Endothelial cell of umbilical vein (primary cell): ENCODE measurements around the gene AFDN. TPM values are rescaled to one million over a fixed set of nuclear protein-coding genes. Genes with fewer than 3 reads are reported as not detected.
A peak's percentile ranks its signal among the peaks of the same experiment; 100 is the strongest.

Experiments used
- BruUV-seq: library from RNA; stranded (reverse); fragments of 400-500 nt; replicated peaks from 2 replicates; lab custom pipeline; 2021; lab: Mats Ljungman, UMichigan
- CTCF ChIA-PET: fragments of 300-600, 350-600 bp; sonication (Branson Sonifier 250); formaldehyde crosslinking; loops from one replicate; lab custom pipeline; 2021; ENCODE audit warnings: antibody characterized with exemption, inconsistent platforms; lab: Charles Lee
- POLR2A ChIA-PET: fragments of 300-600, 350-600 bp; sonication (Branson Sonifier 250); formaldehyde crosslinking; loops from one replicate; lab custom pipeline; 2021; ENCODE audit warnings: antibody characterized with exemption, inconsistent platforms; lab: Charles Lee
- DNase-seq: peaks from one replicate; pipeline ENCODE4 v3.0.0-alpha.2; 2011; ENCODE audit warnings: low read depth, low spot score
- FAIRE-seq: peaks from 2 replicates; lab custom pipeline; 2011; peaks lifted over from hg19 to GRCh38; lab: Jason Lieb, UNC
- H2AFZ ChIP-seq: 2 replicates; pipeline ENCODE4 v1.6.0; 2012; ENCODE audit warnings: low read depth, low read length, control low read depth, inconsistent platforms
- H3K27ac ChIP-seq: 2 replicates; pipeline ENCODE4 v1.5.1; 2011; ENCODE audit warnings: low read depth, mild to moderate bottlenecking, control low read depth, low read length, moderate library complexity; ENCODE audit not compliant: insufficient read depth
- H3K27me3 ChIP-seq, 2 experiments: 2 replicates each; pipeline versions ENCODE4 v1.6.0 to v1.6.1; 2011; ENCODE audit warnings: low read length in 2 of 2, mixed read lengths in 1 of 2; ENCODE audit not compliant: control insufficient read depth in 2 of 2, insufficient read depth in 2 of 2
- H3K36me3 ChIP-seq, 2 experiments: 2 replicates in 1 of 2; 3 replicates in 1 of 2; pipeline ENCODE4 v1.5.1; 2011; ENCODE audit warnings: low read length in 2 of 2, mild to moderate bottlenecking in 1 of 2, moderate library complexity in 1 of 2; ENCODE audit not compliant: control insufficient read depth in 2 of 2, insufficient read depth in 2 of 2; ENCODE audit errors: extremely low read depth in 1 of 2
- H3K4me1 ChIP-seq: 3 replicates; pipeline ENCODE4 v1.5.1; 2011; ENCODE audit warnings: mild to moderate bottlenecking, low read length; ENCODE audit not compliant: control insufficient read depth, insufficient read depth; ENCODE audit errors: extremely low read depth
- H3K4me2 ChIP-seq: 2 replicates; pipeline ENCODE4 v1.6.1; 2011; ENCODE audit warnings: low read length, control low read depth, mixed read lengths; ENCODE audit not compliant: insufficient read depth
- H3K4me3 ChIP-seq, 3 experiments: fragments of 200-600 bp in 1 of 3; sonication (generic), shearing (Covaris generic) in 1 of 3; replicated peaks in 1 of 3; 2 replicates each; pipeline ENCODE4 v1.5.1; 2011 to 2016; ENCODE audit warnings: control low read depth in 3 of 3, low read length in 3 of 3, mild to moderate bottlenecking in 2 of 3, inconsistent platforms in 1 of 3, low read depth in 1 of 3, moderate library complexity in 1 of 3; ENCODE audit not compliant: insufficient read depth in 1 of 3
- H3K79me2 ChIP-seq: 2 replicates; pipeline ENCODE4 v1.6.0; 2012; ENCODE audit warnings: low read length, inconsistent platforms; ENCODE audit not compliant: control insufficient read depth, insufficient read depth
- H3K9ac ChIP-seq: replicated peaks from 2 replicates; pipeline ENCODE3; 2011; ENCODE audit warnings: low read length, control low read depth; ENCODE audit not compliant: insufficient read depth; ENCODE audit errors: extremely low read depth
- H3K9me1 ChIP-seq: replicated peaks from 3 replicates; pipeline ENCODE4 v1.6.0; 2011; ENCODE audit warnings: mild to moderate bottlenecking, low read length; ENCODE audit not compliant: control insufficient read depth, insufficient read depth; ENCODE audit errors: extremely low read depth
- H3K9me3 ChIP-seq: replicated peaks from 2 replicates; pipeline ENCODE4 v1.5.1; 2012; ENCODE audit warnings: low read length, inconsistent platforms; ENCODE audit not compliant: control insufficient read depth, insufficient read depth
- H4K20me1 ChIP-seq: replicated peaks from 2 replicates; pipeline ENCODE3; 2011; ENCODE audit warnings: mild to moderate bottlenecking, low read length; ENCODE audit not compliant: control insufficient read depth, insufficient read depth; ENCODE audit errors: extremely low read depth
- CTCF ChIP-seq, 2 donors: IDR thresholded peaks; 1 replicate in 1 of 2; 2 replicates in 1 of 2; pipeline ENCODE4 v1.5.1; 2011; ENCODE audit warnings: low read length in 2 of 2, mild to moderate bottlenecking in 2 of 2, moderate library complexity in 2 of 2, control low read depth in 1 of 2, inconsistent platforms in 1 of 2, low read depth in 1 of 2; ENCODE audit not compliant: insufficient read depth in 1 of 2; ENCODE audit errors: extremely low read depth in 1 of 2
- EZH2 ChIP-seq: IDR thresholded peaks from 2 replicates; pipeline ENCODE4 v1.6.1; 2012; ENCODE audit warnings: borderline replicate concordance, low read depth, mild to moderate bottlenecking, moderate library complexity, low read length, inconsistent platforms; ENCODE audit not compliant: severe bottlenecking
- FOS ChIP-seq: IDR thresholded peaks from 2 replicates; pipeline ENCODE4 v1.6.1; 2011; ENCODE audit warnings: mild to moderate bottlenecking, low read length, moderate library complexity, borderline replicate concordance; ENCODE audit not compliant: insufficient read depth
- GATA2 ChIP-seq: IDR thresholded peaks from 2 replicates; pipeline ENCODE4 v1.7.0; 2011; ENCODE audit warnings: low read depth, mild to moderate bottlenecking, moderate library complexity, mixed read lengths, low read length; ENCODE audit not compliant: insufficient read length, insufficient read depth
- JUN ChIP-seq: IDR thresholded peaks from 2 replicates; pipeline ENCODE4 v1.6.1; 2011; ENCODE audit warnings: borderline replicate concordance, low read depth; ENCODE audit not compliant: insufficient read length, insufficient read depth
- MAX ChIP-seq: IDR thresholded peaks from 2 replicates; pipeline ENCODE4 v1.6.1; 2011; ENCODE audit not compliant: insufficient read depth, insufficient read length
- MYC ChIP-seq: IDR thresholded peaks from one replicate; pipeline ENCODE4 v1.6.1; 2011; ENCODE audit warnings: mild to moderate bottlenecking, low read depth, low read length
- POLR2A ChIP-seq: IDR thresholded peaks from 2 replicates; pipeline ENCODE4 v1.6.1; 2012; ENCODE audit warnings: low read depth, mild to moderate bottlenecking, control low read depth, low read length
- POLR2AphosphoS5 ChIP-seq: IDR thresholded peaks from 2 replicates; pipeline ENCODE4 v1.6.1; 2012; ENCODE audit warnings: low read depth, mild to moderate bottlenecking, control low read depth, low read length, moderate library complexity; ENCODE audit not compliant: insufficient read depth
- dilution Hi-C: fragments of 300-500 bp; cut with MboI; formaldehyde crosslinking; loops from one replicate; pipeline ENCODE4 v1.15.0; 2019; ENCODE audit warnings: low sequenced_read_pairs; ENCODE audit not compliant: extremely low pct_ligation_motif_present
- intact Hi-C: fragments of 100-400 bp; cut with micrococcal nuclease; formaldehyde crosslinking; loops from one replicate; pipeline ENCODE4 v1.10.0; 2022
- polyA plus RNA-seq, 4 experiments: library from polyadenylated mRNA; depleted of rRNA in 3 of 4; stranded (reverse) in 3 of 4; unstranded in 1 of 4; fragments of >200 nt; gene quantifications; 2 replicates each; pipeline versions ENCODE4 v1.2.1 to v1.2.3, GENCODE V29; 2011 to 2012; ENCODE audit warnings: missing spikeins in 1 of 4
- total RNA-seq: library from RNA; stranded (reverse); gene quantifications from 2 replicates; pipeline ENCODE4 v1.2.3, GENCODE V29; 2021

The AFDN gene
- total and polyA plus RNA-seq, 2 donors (not counting 3 experiments of a cell fraction or from before 2014, with no cell fraction given), result 31.0 to 134 TPM

GRCh38 chr6:167921831-167922230 lies 95.1 kb downstream of the AFDN start:
- Histone ChIP-seq H3K4me3 (no peak overlapping the region), H3K36me3 (peaks cover 14 to 20% of the 10 kb centered on the region in 2 experiments), H3K9me3 (no peaks in the 10 kb centered on the region), H3K9ac (no peak overlapping the region), H3K27me3 (no peaks in the 10 kb centered on the region), H3K9me1 (no peaks in the 10 kb centered on the region), H2AFZ (no peak overlapping the region), H3K27ac (no peak overlapping the region), H3K79me2 (no peaks in the 10 kb centered on the region), H3K4me2 (no peak overlapping the region), H3K4me1 (no peaks in the 10 kb centered on the region), H4K20me1 (no peaks in the 10 kb centered on the region)
- FAIRE-seq (peak; percentile 54), DNase-seq (no peak)
- intact Hi-C loops, result no loop called here
- POLR2A ChIA-PET, result no interaction called here
- dilution Hi-C loops, result no loop called here
- CTCF ChIA-PET, result no interaction called here
- no TSS peak for BruUV-seq
- no peak for TF ChIP-seq POLR2A
- TF ChIP-seq EZH2, result no peak
- TF ChIP-seq CTCF (IDR thresholded peaks at IDR 0.05; ENCODE audit: extremely low read depth in 1 of 2, insufficient read depth in 1 of 2, low read depth in 1 of 2, low read length in 2 of 2), result no peak
- TF ChIP-seq JUN, result no peak
- TF ChIP-seq MAX, result no peak
- TF ChIP-seq FOS, result no peak
- no peak for TF ChIP-seq GATA2
- no peak for TF ChIP-seq MYC
- no peak for TF ChIP-seq POLR2AphosphoS5
